Small intestine (tissue), 7 donors: ENCODE measurements around the gene GPS1. TPM values are rescaled to one million over a fixed set of nuclear protein-coding genes. Genes with fewer than 3 reads are reported as not detected.

Source experiments
- DNase-seq, 2 donors: peaks; one replicate each; pipeline versions ENCODE4 v3.0.0 to v3.0.0-alpha.2; 2013
- FAIRE-seq: peaks from 2 replicates; lab custom pipeline; 2012; peaks lifted over from hg19 to GRCh38; lab: Jason Lieb, UNC
- H3K27ac ChIP-seq, 3 donors: one replicate each; pipeline ENCODE4 v1.5.1; 2013; ENCODE audit warnings: low read length in 2 of 3, mild to moderate bottlenecking in 2 of 3, control low read depth in 1 of 3, inconsistent platforms in 1 of 3, low read depth in 1 of 3, moderate library complexity in 1 of 3
- H3K27me3 ChIP-seq, 3 donors: one replicate each; pipeline ENCODE4 v1.6.1; 2013; ENCODE audit warnings: low read length in 3 of 3, inconsistent platforms in 1 of 3; ENCODE audit not compliant: control insufficient read depth in 3 of 3, insufficient read depth in 3 of 3
- H3K36me3 ChIP-seq, 3 donors: one replicate each; pipeline ENCODE4 v1.6.1; 2013; ENCODE audit warnings: low read length in 3 of 3, inconsistent platforms in 1 of 3, low read depth in 1 of 3, mild to moderate bottlenecking in 1 of 3, moderate library complexity in 1 of 3; ENCODE audit not compliant: control insufficient read depth in 3 of 3, insufficient read depth in 2 of 3
- H3K4me1 ChIP-seq, 3 donors: one replicate each; pipeline ENCODE4 v1.6.1; 2013; ENCODE audit warnings: low read length in 2 of 3, inconsistent platforms in 1 of 3, low read depth in 1 of 3, mild to moderate bottlenecking in 1 of 3, moderate library complexity in 1 of 3; ENCODE audit not compliant: control insufficient read depth in 3 of 3, insufficient read depth in 2 of 3
- H3K4me3 ChIP-seq, 3 donors: one replicate each; pipeline ENCODE4 v1.5.1; 2013; ENCODE audit warnings: low read length in 3 of 3, control low read depth in 1 of 3, inconsistent platforms in 1 of 3, low read depth in 1 of 3, mild to moderate bottlenecking in 1 of 3, moderate library complexity in 1 of 3
- H3K9me3 ChIP-seq, 2 donors: one replicate each; pipeline ENCODE4 v1.6.1; 2013; ENCODE audit warnings: low read depth in 1 of 2, low read length in 1 of 2; ENCODE audit not compliant: control insufficient read depth in 2 of 2, insufficient read depth in 1 of 2
- WGBS, 3 donors: extraction: QIAGEN DNeasy Blood & Tissue Kit; methylation state at CpG; one replicate each; pipeline ENCODE4 v1.1.7; 2013; 5-methylcytosine and 5-hydroxymethylcytosine counted together
- polyA plus RNA-seq, 4 donors: library from polyadenylated mRNA; stranded (reverse) in 3 of 4; unstranded in 1 of 4; fragments of 200-250 nt in 3 of 4; fragments of 120-200 nt in 1 of 4; gene quantifications; one replicate each; pipeline versions ENCODE4 v1.2.1 to v1.2.3, GENCODE V29; 2013
- donor health status: healthy with polysubstance abuse.
- donor health status: control.
- donor health status: control.
- donor health status: Bipolar disorder and iron deficiency.
- donor health status: healthy.

GPS1 gene
- polyA plus RNA-seq, 4 donors: 80.4 to 161 (median 120) TPM

GRCh38 chr17:82012640-82013295, 38.9 kb upstream of the GPS1 start:
- DNase-seq (no peak), FAIRE-seq (no peak)
- Histone ChIP-seq H3K36me3 (peaks cover 0 to 71% (median 0%) of the 10 kb centered on the region in 3 donors), H3K4me3 (no peak overlapping the region), H3K9me3 (no peaks in the 10 kb centered on the region), H3K4me1 (no peaks in the 10 kb centered on the region), H3K27me3 (no peaks in the 10 kb centered on the region), H3K27ac (no peak overlapping the region)
- 86 to 97% (median 92%) methylated on average over 16 to 19 of the region's 19 CpGs for WGBS, 3 donors

GRCh38 chr17:82013341-82013740, 38.4 kb upstream of the GPS1 start:
- H3K27ac ChIP-seq: peak overlapping the region in 1 of 3 donors; percentile 33
- H3K27me3 ChIP-seq: no peaks in the 10 kb centered on the region
- H3K36me3 ChIP-seq: peaks cover 0 to 73% (median 0%) of the 10 kb centered on the region in 3 donors
- no peaks in the 10 kb centered on the region for H3K9me3 ChIP-seq
- no peaks in the 10 kb centered on the region for H3K4me1 ChIP-seq
- DNase-seq: no peak
- 75 to 87% (median 75%) methylated on average over 20 to 22 of the region's 22 CpGs for WGBS, 3 donors
- no peak for FAIRE-seq
- H3K4me3 ChIP-seq: no peak overlapping the region

- Histone ChIP-seq H3K36me3 (peaks cover 0 to 78% (median 0%) of the 10 kb centered on the region in 3 donors), H3K4me3 (no peak overlapping the region), H3K27ac (peak overlapping the region in 1 of 3 donors; percentile 33), H3K27me3 (no peaks in the 10 kb centered on the region), H3K4me1 (no peaks in the 10 kb centered on the region), H3K9me3 (no peaks in the 10 kb centered on the region)
- DNase-seq: no peak
- no peak for FAIRE-seq
- 76 to 90% (median 85%) methylated on average over 16 of the region's 16 CpGs for WGBS, 3 donors
Observed at GRCh38 chr17:82013772-82014321, 37.9 kb upstream of the GPS1 start.

- Histone ChIP-seq H3K27ac (no peak overlapping the region), H3K4me1 (peaks cover 0 to under 1% (median 0%) of the 10 kb centered on the region in 3 donors), H3K36me3 (peaks cover 0 to 79% (median 0%) of the 10 kb centered on the region in 3 donors), H3K27me3 (no peaks in the 10 kb centered on the region), H3K4me3 (no peak overlapping the region), H3K9me3 (no peaks in the 10 kb centered on the region)
- WGBS, 3 donors: 39 to 68% (median 49%) methylated on average over 21 to 23 of the region's 23 CpGs
- FAIRE-seq: no peak
- peak in 1 of 2 donors; percentile 18 for DNase-seq
Observed at GRCh38 chr17:82014432-82014831, 37.3 kb upstream of the GPS1 start.

- FAIRE-seq (no peak), DNase-seq (no peak)
- no peak overlapping the region for H3K27ac ChIP-seq
- H3K9me3 ChIP-seq: no peaks in the 10 kb centered on the region
- peaks cover 0 to 76% (median 0%) of the 10 kb centered on the region in 3 donors for H3K36me3 ChIP-seq
- peaks cover 0 to 4% (median 0%) of the 10 kb centered on the region in 3 donors for H3K4me1 ChIP-seq
- WGBS, 3 donors: 81 to 86% (median 82%) methylated on average over 13 of the region's 13 CpGs
- no peak overlapping the region for H3K4me3 ChIP-seq
- H3K27me3 ChIP-seq: no peaks in the 10 kb centered on the region
Observed at GRCh38 chr17:82014971-82015310, 36.8 kb upstream of the GPS1 start.

GRCh38 chr17:82015311-82015971, 36.3 kb upstream of the GPS1 start:
- Histone ChIP-seq H3K9me3 (no peaks in the 10 kb centered on the region), H3K36me3 (peaks cover 0 to 78% (median 0%) of the 10 kb centered on the region in 3 donors), H3K4me1 (peaks cover 0 to 8% (median 0%) of the 10 kb centered on the region in 3 donors), H3K27me3 (no peaks in the 10 kb centered on the region), H3K27ac (no peak overlapping the region), H3K4me3 (no peak overlapping the region)
- 80 to 90% (median 88%) methylated on average over 22 to 24 of the region's 24 CpGs for WGBS, 3 donors
- no peak for DNase-seq
- FAIRE-seq: no peak

- 86 to 94% (median 92%) methylated on average over 21 to 28 of the region's 28 CpGs for WGBS, 3 donors
- peaks cover 0 to 14% (median 0%) of the 10 kb centered on the region in 3 donors for H3K4me1 ChIP-seq
- H3K4me3 ChIP-seq: no peak overlapping the region
- H3K36me3 ChIP-seq: peaks cover 0 to 76% (median 0%) of the 10 kb centered on the region in 3 donors
- no peak overlapping the region for H3K27ac ChIP-seq
- H3K9me3 ChIP-seq: no peaks in the 10 kb centered on the region
- no peaks in the 10 kb centered on the region for H3K27me3 ChIP-seq
- no peak for DNase-seq
- no peak for FAIRE-seq
Observed at GRCh38 chr17:82016061-82016874, 35.4 kb upstream of the GPS1 start.

GRCh38 chr17:82016875-82017459, 34.7 kb upstream of the GPS1 start:
- DNase-seq (no peak), FAIRE-seq (no peak)
- H3K4me1 ChIP-seq: peaks cover 0 to 21% (median 0%) of the 10 kb centered on the region in 3 donors
- no peaks in the 10 kb centered on the region for H3K9me3 ChIP-seq
- no peaks in the 10 kb centered on the region for H3K27me3 ChIP-seq
- H3K27ac ChIP-seq: no peak overlapping the region
- H3K4me3 ChIP-seq: no peak overlapping the region
- 88 to 89% (median 88%) methylated on average over 24 of the region's 24 CpGs for WGBS, 3 donors
- H3K36me3 ChIP-seq: peaks cover 0 to 69% (median 0%) of the 10 kb centered on the region in 3 donors
